Cardiac fibroblast (primary cell): ENCODE data around the gene DDHD1.
A peak's percentile ranks its signal among the peaks of the same experiment; 100 is the strongest.

ENCODE experiments used
- DNase-seq, 2 donors: peaks; one replicate each; pipeline versions ENCODE4 v3.0.0 to v3.0.0-alpha.2; 2010; ENCODE audit warnings: low read depth in 2 of 2
- H3K4me3 ChIP-seq, 2 donors: replicated peaks in 1 of 2; 1 replicate in 1 of 2; 2 replicates in 1 of 2; pipeline ENCODE4 v1.5.1; 2011; ENCODE audit warnings: low read depth in 2 of 2, low read length in 2 of 2, mild to moderate bottlenecking in 2 of 2, moderate library complexity in 1 of 2
- CTCF ChIP-seq: IDR thresholded peaks from one replicate; pipeline ENCODE4 v1.5.1; 2011; ENCODE audit warnings: low read depth, mild to moderate bottlenecking, low read length, inconsistent platforms

Gene DDHD1

GRCh38 chr14:53152184-53152886, 788 bp downstream of the DDHD1 start:
- H3K4me3 ChIP-seq, result peak overlapping the region; percentile 86 to 88
- TF ChIP-seq CTCF, result no peak
- DNase-seq, result peak; percentile 38 to 48

- peak overlapping the region; percentile 86 to 88 for H3K4me3 ChIP-seq
- peak; percentile 45 to 54 for DNase-seq
- peak; percentile 17 for TF ChIP-seq CTCF
Measured at GRCh38 chr14:53151523-53152183, 1.5 kb downstream of the DDHD1 start.

GRCh38 chr14:53149668-53150316, 3.3 kb downstream of the DDHD1 start:
- no peak for TF ChIP-seq CTCF
- no peak for DNase-seq
- H3K4me3 ChIP-seq, result no peak overlapping the region

GRCh38 chr14:53148671-53149070, 4.5 kb downstream of the DDHD1 start:
- H3K4me3 ChIP-seq, result no peak overlapping the region
- no peak for TF ChIP-seq CTCF
- peak in 1 of 2 donors; percentile 16 for DNase-seq

- H3K4me3 ChIP-seq, result no peak overlapping the region
- no peak for DNase-seq
- TF ChIP-seq CTCF, result no peak
Measured at GRCh38 chr14:53147893-53148292, 5.2 kb downstream of the DDHD1 start.

- H3K4me3 ChIP-seq, result no peak overlapping the region
- TF ChIP-seq CTCF, result no peak
- no peak for DNase-seq
Measured at GRCh38 chr14:53147208-53147607, 5.9 kb downstream of the DDHD1 start.
